Measurements from ENCODE around the gene ZNF197. TPM values are rescaled to one million over a fixed set of nuclear protein-coding genes. Genes with fewer than 3 reads are reported as not detected.

Gene ZNF197
- total RNA-seq, 1 experiment from 2014 or later = 16.4 TPM

DNA sequence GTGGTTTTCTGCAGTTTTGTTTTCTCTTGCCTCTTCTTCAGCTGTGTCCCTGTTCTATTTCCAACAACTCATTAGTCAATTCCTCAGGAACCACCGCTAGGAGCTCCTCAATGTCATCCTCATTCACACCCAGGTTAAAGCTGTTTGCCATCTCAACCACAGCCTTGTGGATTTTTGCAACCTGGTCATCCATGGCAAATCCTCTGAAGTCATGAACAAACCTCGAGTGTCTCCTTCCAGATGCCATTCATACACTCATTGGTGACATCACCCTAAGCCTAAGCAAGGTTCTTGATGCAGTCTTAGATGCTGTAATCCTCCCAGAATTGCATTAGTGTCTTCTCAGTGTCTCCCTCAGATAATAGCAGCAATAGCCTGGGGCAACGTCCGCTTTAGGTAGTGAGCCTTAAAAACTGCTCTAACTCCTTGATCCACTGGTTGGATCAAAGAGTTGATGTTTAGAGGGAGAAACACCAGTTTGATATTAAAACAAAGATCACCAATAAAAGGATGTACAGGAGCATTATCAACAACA is 56.2 kb downstream of the ZNF197 start (continued):
- TF ChIP-seq OVOL2 (CRISPR knock-in tag; IDR thresholded peaks at IDR 0.05; ENCODE audit: borderline replicate concordance) (no peak), EMX1 (CRISPR knock-in tag; IDR thresholded peaks at IDR 0.05) (no peak), SMAD4 (CRISPR knock-in tag; IDR thresholded peaks at IDR 0.05) (no peak)

DNA sequence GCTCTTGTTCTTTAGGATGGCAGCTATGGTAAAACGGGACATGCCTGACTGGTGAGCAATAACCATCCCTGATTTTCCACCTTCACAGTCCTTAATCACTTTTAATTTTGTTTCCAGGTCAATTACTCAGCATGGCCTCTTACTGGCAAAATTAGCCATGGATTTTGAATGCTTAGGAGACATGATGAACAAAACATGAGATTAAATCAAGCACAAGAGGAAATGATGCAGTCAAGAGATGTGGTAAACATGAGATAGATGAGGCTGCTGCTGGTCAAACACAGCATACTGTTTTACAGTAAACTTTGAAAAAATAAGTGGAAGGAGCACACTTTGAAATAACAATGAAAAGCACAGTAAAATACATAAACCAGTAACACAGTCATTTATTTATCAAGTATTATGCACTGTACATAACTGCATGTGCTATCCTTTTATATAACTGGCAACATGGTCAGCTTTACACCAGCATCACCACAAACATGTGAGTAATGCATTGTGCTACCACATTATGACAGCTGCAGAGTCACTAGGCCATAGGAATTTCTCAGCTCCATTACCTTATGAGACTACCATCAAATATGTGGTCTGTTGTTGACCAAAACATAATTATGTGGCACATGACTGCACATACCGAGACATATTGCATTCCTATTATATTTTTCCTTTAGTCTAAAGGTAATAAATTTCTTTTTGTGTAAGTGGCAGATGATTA is 57.5 kb downstream of the ZNF197 start:
- Mint-ChIP-seq H3K4me3 (no peak overlapping the region), H3K27ac (no peak overlapping the region), H3K36me3 (peaks cover 42% of the 10 kb centered on the region), H3K9me3 (peaks cover 61% of the 10 kb centered on the region), H3K4me1 (peaks cover 5% of the 10 kb centered on the region), H3K27me3 (ENCODE audit: low read depth) (peaks cover 19% of the 10 kb centered on the region)
- DNase-seq (ENCODE audit: low spot score) (no peak), ATAC-seq (no peak)
- POLR2A ChIA-PET = no interaction called here
- CTCF ChIA-PET = no interaction called here
- TF ChIP-seq SMAD4 (CRISPR knock-in tag; IDR thresholded peaks at IDR 0.05) (no peak), ETV6 (CRISPR knock-in tag; IDR thresholded peaks at IDR 0.05) (no peak), USF1 (CRISPR knock-in tag; IDR thresholded peaks at IDR 0.05) (no peak), NR1H2 (CRISPR knock-in tag; IDR thresholded peaks at IDR 0.05) (no peak)
- TF ChIP-seq, protein P1, sequence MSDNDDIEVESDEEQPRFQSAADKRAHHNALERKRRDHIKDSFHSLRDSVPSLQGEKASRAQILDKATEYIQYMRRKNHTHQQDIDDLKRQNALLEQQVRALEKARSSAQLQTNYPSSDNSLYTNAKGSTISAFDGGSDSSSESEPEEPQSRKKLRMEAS (CRISPR knock-in tag; IDR thresholded peaks at IDR 0.05) = no peak

DNA sequence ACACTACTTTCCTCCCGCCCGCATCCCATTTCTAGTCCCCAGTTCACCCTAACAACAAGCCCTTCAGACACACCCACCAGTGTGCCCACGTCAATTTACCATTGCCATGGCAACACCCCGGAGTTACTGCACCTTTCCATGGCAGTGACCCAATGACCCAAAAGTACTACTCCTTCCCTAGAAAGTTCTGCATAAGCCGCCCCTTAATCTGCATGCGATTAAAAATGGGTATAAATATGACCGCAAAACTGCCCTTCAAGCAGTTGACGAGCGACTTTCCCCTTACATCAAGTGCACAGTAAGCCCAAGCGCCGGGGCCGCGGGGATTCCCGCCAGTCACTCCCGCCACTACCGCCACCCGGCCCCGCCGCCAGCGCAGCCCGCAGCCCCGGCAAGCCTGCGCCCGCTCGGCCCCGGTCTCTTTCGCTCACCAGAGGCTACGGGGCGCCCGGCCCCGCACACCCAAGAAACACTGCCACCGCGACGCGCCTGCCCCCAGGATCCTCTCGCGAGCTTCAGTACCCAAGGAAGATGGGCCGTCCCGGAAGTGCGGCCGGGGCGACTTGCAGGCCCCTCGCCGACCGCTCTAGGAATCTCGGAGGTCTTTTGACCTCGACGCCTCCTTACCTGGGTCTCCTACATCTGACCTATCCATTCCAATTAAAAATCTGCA is 60.4 kb downstream of the ZNF197 start:
- ATAC-seq (peak; percentile 98), DNase-seq (ENCODE audit: low spot score) (peak; percentile 82)
- Mint-ChIP-seq H3K36me3 (peaks cover 44% of the 10 kb centered on the region), H3K4me1 (peaks cover 5% of the 10 kb centered on the region), H3K9me3 (peaks cover 79% of the 10 kb centered on the region), H3K27me3 (ENCODE audit: low read depth) (peaks cover 38% of the 10 kb centered on the region), H3K27ac (peak overlapping the region; percentile 44; the same call in 1 of the 2 replicates), H3K4me3 (peak overlapping the region; percentile 90)
- POLR2A ChIA-PET = interaction anchor here (0.6 to 1.1 kb wide), 3 partner anchors 12 to 52 kb away, joined by 3 to 4 read pairs (median 3); partner anchors contain the start of gene ZNF35
- CTCF ChIA-PET = interaction anchor here (1.7 kb wide), 1 partner anchor 24 kb away, joined by 6 read pairs; no protein-coding TSS in a partner anchor
- TF ChIP-seq SMAD3 (CRISPR knock-in tag; IDR thresholded peaks at IDR 0.05; ENCODE audit: borderline replicate concordance) (0 out of 2 replicates have a peak, but pooled peaks have one; percentile 42), CREB1 (CRISPR knock-in tag; IDR thresholded peaks at IDR 0.05) (no peak), NR3C1 (CRISPR knock-in tag; conservative IDR thresholded peaks at IDR 0.05; ENCODE audit: low read depth) (no peak), FOXP1 (CRISPR knock-in tag; IDR thresholded peaks at IDR 0.05; ENCODE audit: borderline replicate concordance) (peak; percentile 72), ETV6 (CRISPR knock-in tag; IDR thresholded peaks at IDR 0.05) (0 out of 2 replicates have a peak, but pooled peaks have one; percentile 51), TCF7 (CRISPR knock-in tag; IDR thresholded peaks at IDR 0.05; ENCODE audit: low read depth) (no peak), E2F4 (CRISPR knock-in tag; IDR thresholded peaks at IDR 0.05; ENCODE audit: borderline replicate concordance, low read depth) (no peak), GABPB1 (CRISPR knock-in tag; IDR thresholded peaks at IDR 0.05) (peak; percentile 28; the same call in 1 of the 2 replicates), ATF1 (CRISPR knock-in tag; IDR thresholded peaks at IDR 0.05) (no peak), ERG (CRISPR knock-in tag; IDR thresholded peaks at IDR 0.05) (no peak)
- TF ChIP-seq, protein P2, sequence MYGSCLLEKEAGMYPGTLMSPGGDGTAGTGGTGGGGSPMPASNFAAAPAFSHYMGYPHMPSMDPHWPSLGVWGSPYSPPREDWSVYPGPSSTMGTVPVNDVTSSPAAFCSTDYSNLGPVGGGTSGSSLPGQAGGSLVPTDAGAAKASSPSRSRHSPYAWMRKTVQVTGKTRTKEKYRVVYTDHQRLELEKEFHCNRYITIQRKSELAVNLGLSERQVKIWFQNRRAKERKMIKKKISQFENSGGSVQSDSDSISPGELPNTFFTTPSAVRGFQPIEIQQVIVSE (CRISPR knock-in tag; IDR thresholded peaks at IDR 0.05; ENCODE audit: borderline replicate concordance) = no peak
- TF ChIP-seq, protein P3, sequence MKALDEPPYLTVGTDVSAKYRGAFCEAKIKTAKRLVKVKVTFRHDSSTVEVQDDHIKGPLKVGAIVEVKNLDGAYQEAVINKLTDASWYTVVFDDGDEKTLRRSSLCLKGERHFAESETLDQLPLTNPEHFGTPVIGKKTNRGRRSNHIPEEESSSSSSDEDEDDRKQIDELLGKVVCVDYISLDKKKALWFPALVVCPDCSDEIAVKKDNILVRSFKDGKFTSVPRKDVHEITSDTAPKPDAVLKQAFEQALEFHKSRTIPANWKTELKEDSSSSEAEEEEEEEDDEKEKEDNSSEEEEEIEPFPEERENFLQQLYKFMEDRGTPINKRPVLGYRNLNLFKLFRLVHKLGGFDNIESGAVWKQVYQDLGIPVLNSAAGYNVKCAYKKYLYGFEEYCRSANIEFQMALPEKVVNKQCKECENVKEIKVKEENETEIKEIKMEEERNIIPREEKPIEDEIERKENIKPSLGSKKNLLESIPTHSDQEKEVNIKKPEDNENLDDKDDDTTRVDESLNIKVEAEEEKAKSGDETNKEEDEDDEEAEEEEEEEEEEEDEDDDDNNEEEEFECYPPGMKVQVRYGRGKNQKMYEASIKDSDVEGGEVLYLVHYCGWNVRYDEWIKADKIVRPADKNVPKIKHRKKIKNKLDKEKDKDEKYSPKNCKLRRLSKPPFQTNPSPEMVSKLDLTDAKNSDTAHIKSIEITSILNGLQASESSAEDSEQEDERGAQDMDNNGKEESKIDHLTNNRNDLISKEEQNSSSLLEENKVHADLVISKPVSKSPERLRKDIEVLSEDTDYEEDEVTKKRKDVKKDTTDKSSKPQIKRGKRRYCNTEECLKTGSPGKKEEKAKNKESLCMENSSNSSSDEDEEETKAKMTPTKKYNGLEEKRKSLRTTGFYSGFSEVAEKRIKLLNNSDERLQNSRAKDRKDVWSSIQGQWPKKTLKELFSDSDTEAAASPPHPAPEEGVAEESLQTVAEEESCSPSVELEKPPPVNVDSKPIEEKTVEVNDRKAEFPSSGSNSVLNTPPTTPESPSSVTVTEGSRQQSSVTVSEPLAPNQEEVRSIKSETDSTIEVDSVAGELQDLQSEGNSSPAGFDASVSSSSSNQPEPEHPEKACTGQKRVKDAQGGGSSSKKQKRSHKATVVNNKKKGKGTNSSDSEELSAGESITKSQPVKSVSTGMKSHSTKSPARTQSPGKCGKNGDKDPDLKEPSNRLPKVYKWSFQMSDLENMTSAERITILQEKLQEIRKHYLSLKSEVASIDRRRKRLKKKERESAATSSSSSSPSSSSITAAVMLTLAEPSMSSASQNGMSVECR (CRISPR knock-in tag; IDR thresholded peaks at IDR 0.05; ENCODE audit: borderline replicate concordance) = peak; percentile 89; the same call in 1 of the 2 replicates
- TF ChIP-seq, protein P4, sequence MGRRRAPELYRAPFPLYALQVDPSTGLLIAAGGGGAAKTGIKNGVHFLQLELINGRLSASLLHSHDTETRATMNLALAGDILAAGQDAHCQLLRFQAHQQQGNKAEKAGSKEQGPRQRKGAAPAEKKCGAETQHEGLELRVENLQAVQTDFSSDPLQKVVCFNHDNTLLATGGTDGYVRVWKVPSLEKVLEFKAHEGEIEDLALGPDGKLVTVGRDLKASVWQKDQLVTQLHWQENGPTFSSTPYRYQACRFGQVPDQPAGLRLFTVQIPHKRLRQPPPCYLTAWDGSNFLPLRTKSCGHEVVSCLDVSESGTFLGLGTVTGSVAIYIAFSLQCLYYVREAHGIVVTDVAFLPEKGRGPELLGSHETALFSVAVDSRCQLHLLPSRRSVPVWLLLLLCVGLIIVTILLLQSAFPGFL (CRISPR knock-in tag; IDR thresholded peaks at IDR 0.05; ENCODE audit: borderline replicate concordance) = no peak

Data from WTC11 (cell line).